SK-N-DZ (cell line): ENCODE results near the gene CBLL1.

Source experiments
- DNase-seq: peaks from one replicate; pipeline ENCODE4 v3.0.0-alpha.2; 2015; ENCODE audit warnings: low spot score

Gene CBLL1

GRCh38 chr7:107742678-107743566 is 1.0 kb upstream of the CBLL1 start:
- no peak for DNase-seq

- DNase-seq = no peak
Measured at GRCh38 chr7:107744345-107744750, 406 bp downstream of the CBLL1 start.

DNA sequence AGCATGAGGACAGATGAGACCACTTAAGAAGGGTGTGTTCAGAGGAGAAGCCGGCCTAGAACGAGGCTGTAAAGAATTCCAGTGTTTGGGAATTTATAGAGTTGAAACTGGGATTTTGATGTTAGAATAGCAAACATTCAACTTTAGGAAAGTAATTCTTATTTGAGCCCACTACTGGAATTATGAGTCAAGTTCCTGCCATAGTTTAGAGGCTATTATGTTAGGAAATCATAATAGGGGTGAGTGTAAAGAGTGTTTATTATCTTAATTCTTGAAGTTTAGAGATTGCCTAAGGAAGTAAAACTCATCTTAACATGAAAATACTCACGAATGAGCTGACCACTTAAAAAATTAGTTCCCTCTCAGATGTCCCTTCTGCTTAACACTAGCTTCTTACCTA is 2.1 kb downstream of the CBLL1 start:
- DNase-seq = no peak

GRCh38 chr7:107751113-107751512 is 7.2 kb downstream of the CBLL1 start:
- DNase-seq = no peak

GRCh38 chr7:107754642-107755041 is 10.7 kb downstream of the CBLL1 start:
- no peak for DNase-seq

- no peak for DNase-seq
Measured at GRCh38 chr7:107758667-107759066, 14.7 kb downstream of the CBLL1 start.

- DNase-seq = no peak
Measured at GRCh38 chr7:107767391-107767790, 23.4 kb downstream of the CBLL1 start.

DNA sequence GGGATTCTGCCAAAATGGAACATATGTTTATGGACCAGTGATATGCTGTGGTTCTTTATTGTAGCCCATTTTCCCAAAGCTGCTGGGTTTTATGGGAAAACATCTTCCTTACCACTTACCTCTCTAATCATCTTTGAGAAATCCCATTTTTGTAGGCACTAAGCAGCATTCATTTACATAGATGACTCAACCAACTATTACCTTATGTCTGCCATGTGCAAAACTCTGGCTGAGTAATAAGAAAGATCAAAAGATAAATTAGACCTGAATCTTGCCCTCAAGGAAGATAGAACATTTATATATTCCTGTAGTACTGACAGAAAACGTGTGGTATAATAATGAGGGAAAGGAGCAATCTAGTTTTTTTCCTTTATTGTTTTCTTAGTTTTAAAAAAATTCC is 24.3 kb downstream of the CBLL1 start:
- DNase-seq = no peak

- DNase-seq = no peak
Measured at GRCh38 chr7:107773027-107773426, 29.1 kb downstream of the CBLL1 start.

- no peak for DNase-seq
Measured at GRCh38 chr7:107777702-107778101, 33.8 kb downstream of the CBLL1 start.

DNA sequence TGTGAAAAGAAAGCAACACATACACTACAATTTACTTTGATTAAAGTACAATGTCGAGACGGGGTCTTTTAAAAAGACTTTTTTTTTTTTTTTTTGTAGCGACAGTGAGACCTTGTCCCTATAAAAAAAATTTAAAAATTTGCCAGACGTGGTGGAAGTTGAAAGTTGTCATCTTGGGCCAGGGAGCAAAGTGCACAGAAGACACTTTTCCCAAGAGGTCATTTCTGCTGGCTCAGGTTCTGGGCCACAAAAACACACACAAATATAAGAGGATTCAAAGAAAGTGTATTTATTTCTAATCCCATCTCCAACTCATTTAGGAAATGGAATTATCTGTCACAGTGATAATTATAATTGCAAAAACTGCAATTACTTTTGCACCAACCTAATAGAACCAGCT is 34.3 kb downstream of the CBLL1 start:
- DNase-seq = no peak

- DNase-seq = no peak
Measured at GRCh38 chr7:107779647-107780099, 35.7 kb downstream of the CBLL1 start.

DNA sequence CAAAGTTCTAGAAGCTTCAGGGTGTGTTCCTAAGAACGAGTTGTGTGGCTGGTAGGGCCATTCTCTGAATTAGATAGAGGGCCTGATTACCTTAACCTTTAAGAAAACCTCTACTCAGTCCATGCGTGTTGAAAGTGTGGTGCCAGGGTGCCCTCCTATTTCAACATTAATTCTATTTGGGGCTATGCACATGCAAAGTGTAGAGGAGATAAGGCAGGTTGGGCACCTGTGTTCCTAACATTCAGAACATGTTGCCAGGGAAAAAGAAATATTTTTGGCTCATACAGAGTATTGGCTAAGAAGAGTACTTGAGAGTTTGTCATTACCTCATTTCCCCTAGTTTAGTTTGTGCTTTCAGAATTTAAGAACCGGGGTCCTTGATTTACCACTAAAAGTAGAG is 38.4 kb downstream of the CBLL1 start:
- DNase-seq = no peak

DNA sequence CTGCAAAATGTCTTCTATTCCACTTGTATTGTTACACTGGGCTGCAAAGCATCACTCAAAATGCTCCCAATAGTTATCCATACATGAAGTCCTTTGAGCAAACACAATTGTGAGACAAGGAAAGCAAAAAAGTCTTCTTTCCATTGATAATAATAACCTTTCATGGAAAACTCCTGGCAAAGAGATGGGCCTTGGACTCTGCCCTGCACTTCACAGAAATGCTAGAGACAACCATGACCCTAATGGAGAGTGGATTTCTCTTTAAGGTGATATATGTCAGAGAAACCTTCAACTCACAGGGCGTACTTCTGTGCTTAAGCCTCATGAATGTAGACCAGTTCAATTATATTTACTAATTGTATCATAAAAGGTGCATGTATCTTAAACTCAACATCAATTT is 39.7 kb downstream of the CBLL1 start:
- no peak for DNase-seq

GRCh38 chr7:107785170-107785569 is 41.2 kb downstream of the CBLL1 start:
- no peak for DNase-seq

- DNase-seq = no peak
Measured at GRCh38 chr7:107785926-107786325, 42.0 kb downstream of the CBLL1 start.

- no peak for DNase-seq
Measured at GRCh38 chr7:107788216-107788615, 44.3 kb downstream of the CBLL1 start.

DNA sequence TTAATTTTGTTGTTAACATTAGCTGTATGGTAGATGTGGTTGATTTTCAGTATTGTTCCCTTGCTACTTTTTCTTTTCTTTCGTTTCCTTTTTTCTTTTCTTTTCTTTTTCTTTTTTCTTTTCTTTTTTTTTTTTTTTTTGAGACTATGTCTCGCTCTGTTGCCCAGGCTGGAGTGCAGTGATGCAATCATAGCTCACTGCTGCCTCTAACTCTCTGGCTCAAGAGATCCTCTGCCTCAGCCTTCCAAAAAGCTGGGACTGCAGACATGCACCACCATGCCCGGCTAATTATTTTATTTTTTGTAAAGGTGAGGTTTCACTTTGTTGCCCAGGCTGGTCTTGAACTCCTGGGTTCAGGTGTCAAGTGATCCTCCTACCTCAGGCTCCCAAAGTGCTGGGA is 44.7 kb downstream of the CBLL1 start:
- DNase-seq = no peak

DNA sequence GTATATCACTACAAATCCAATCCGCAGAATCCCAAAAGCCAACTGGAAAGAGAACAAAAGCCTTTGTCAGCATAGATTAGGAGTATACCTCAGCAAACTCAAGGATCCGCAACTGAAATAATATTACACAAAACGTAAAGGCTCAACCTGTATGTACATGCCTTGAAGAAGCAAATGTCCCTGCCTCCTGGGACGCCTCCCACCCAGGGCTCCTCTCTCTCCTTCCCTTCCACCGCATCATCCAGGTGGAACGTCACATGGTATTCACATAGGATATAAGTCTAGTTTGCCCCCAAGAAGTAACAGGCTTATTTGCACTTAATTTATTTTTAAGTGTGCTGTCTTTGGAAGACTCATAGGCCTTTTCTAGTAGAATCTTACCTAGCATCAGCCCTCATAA is 45.7 kb downstream of the CBLL1 start:
- DNase-seq = no peak

GRCh38 chr7:107792364-107792763 is 48.4 kb downstream of the CBLL1 start:
- DNase-seq = no peak

DNA sequence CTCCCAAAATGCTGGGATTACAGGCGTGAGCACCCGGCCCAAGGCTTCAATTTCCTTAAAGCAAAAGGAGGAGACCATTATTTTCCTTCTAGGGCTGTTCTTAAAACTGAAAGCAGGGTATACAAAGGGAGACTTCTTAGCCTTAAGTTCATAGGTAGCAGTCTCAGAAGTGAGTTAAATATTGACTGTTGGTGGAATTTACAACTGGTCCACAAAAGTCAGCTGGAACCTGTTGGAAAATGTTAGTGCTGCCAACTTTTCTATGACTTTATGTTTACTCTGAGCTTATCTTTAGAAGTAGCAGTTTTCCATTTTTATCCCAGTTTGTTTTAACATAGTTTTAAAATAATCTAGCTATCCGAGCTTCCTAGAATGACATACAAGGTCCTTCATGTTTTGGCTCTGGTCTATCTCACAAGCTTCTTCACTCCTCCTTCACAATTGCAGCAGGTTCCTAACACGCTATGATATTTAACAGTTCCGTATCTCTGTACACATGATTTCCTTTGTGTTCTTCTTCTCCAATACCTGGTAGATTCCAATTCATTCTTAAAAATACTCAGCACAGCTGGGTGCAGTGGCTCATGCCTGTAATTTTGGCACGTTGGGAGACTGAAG is 55.8 kb downstream of the CBLL1 start:
- DNase-seq = no peak

GRCh38 chr7:107803009-107803610 is 59.2 kb downstream of the CBLL1 start, which contains the start of gene SLC26A3:
Gene SLC26A3 (minus strand): TSS chr7:107803223. CDS start chr7:107794509, 8,714 bp downstream.
- no peak for DNase-seq

DNA sequence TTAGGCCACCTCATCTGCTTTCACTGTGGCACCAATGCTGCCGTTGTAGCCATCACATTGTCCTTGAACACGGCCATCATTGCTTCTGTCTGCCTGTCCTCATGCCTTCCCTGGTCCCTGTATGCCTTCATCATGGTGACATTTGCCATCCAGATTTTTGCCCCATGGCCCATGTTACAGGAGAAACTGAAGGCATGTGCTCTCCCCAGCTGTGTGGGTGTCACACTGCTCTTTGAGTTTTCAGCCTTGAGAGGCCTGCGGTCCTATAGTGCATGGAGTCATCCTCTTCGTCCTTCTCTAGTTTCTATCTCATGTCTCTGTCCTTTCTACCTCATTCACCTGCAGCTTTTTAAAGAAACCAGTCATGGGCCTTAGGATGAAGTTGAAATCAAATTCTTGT is 65.2 kb downstream of the CBLL1 start:
- DNase-seq = no peak
